ENCODE data around the gene ZNF316.
"Not testable (repeated sequence)": the region's sequence is repeated elsewhere in the genome, so short reads cannot be mapped to it uniquely, and the experiment has no call there.

Gene ZNF316

DNA sequence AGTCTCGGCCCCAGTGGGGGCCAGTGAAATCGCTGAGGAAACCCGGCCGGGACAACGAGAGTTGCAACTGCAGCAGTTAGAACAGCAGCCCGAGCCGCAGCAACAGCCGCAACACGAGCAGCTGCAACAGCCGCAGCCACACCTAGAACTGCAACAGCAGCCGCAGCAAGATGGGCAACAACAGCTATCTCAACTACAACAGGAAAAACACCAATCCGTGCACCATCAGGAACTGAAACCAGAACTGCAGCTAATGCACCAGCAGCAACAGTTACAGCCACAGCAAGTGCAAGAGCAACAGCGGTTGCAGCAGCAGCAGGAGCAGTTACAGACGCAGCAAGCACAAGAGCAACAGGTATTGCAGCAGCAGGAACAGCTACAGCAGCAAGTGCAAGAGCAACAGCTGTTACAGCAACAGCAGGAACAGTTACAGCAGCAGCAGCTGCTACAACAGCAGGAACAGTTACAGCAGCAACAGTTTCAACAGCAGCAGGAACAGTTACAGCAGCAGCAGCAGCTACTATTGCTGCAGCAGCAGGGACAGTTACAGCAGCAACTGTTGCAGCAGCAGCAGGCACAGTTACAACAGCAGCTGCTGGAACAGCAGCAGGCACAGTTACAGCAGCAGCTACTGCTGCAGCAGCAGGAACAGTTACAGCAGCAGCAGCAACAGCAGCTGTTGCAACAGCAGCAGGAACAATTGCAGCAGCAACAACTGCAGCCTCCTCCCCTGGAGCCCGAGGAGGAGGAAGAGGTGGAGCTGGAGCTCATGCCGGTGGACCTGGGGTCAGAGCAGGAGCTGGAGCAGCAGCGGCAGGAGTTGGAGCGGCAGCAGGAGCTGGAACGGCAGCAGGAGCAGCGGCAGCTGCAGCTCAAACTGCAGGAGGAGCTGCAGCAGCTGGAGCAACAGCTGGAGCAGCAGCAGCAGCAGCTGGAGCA is 15.7 kb upstream of the ZNF316 start:
- DNase-seq (ENCODE audit: low spot score) = no peak

- DNase-seq (ENCODE audit: low spot score) = no peak
Observed at GRCh38 chr7:6622134-6622710, 14.9 kb upstream of the ZNF316 start.

- DNase-seq (ENCODE audit: low spot score) = no peak
Observed at GRCh38 chr7:6623589-6624245, 13.4 kb upstream of the ZNF316 start.

DNA sequence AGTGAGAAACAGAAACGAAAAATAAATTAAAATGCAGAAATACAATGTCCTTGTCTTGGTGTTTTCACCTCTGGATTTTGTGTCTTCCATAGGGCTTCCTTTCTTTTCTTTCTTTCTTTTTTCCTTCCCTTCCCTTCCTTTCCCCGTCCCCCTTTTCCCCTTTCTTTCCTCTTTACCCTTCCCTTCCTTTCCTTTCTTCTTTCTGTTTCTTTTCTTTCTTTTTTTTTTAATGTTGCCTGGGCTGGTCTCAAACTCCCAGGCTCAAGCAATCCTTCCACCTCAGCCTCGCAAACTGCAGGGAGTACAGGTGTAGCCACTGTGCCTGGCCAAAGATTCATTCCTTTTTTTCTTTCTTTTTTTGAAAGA is 12.9 kb upstream of the ZNF316 start:
- DNase-seq (ENCODE audit: low spot score) = no peak

- no peak for DNase-seq (ENCODE audit: low spot score)
Observed at GRCh38 chr7:6628045-6628444, 9.1 kb upstream of the ZNF316 start.

DNA sequence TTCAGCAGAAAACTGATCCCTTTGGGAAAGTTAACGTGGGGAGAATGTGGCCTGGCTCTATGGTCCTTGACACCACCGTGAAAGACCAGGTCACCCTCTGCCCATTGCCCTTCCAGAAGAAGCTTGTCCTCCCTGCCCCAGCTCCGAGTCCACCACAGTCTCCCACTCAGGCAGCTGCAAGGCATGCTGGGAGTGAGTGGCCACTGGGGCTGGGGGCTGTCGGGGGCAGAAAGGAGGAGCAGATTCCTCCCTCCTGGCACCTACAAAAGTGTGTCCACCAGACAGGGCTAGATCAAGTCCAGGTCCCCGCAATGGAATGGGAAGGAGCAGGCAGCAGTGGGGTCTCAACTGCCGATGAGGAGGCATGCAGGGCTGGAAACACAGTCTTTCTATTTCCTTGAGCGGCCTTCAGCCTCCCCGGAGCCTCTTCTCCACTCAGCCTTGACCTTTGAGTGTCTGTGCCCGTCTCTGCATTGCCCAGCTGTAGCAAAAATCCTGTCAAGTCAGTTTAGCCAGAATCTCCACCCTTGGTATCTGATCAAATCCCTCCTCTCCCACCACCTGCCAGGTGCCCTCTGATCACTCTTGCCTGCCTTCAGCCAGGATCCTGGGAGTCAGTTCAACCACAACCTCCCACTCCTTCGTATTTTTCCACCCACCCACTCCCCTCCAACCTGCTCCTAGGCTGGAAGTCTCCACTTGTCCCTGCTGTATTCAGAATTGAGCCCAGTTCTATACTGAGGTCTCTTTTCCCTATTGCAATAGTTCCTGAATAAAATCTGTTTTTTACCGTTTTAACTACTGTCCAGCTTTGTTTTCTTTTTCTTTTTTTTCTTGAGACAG is 6.9 kb upstream of the ZNF316 start:
- no peak for DNase-seq (ENCODE audit: low spot score)

DNA sequence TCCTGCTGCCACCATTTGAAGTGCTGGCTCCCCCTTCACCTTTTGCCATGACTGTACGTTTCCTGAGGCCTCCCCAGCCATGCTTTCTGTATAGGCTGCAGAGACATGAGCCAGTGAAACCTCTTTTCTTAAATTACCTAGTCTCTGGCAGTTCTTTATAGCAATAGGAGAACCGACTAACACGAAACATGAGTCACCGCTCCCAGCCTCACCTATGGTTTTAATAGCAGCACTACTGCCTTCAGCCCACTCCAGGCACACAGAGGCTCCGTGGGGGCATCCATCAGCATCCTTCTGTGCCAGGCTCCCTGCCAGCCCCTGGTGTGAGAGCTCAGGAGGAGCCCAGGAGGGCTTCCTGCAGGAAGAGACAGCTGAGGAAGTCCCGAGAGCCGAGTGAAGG is 5.5 kb upstream of the ZNF316 start:
- no peak for DNase-seq (ENCODE audit: low spot score)

- no peak for DNase-seq (ENCODE audit: low spot score)
Observed at GRCh38 chr7:6634021-6634420, 3.1 kb upstream of the ZNF316 start.

DNA sequence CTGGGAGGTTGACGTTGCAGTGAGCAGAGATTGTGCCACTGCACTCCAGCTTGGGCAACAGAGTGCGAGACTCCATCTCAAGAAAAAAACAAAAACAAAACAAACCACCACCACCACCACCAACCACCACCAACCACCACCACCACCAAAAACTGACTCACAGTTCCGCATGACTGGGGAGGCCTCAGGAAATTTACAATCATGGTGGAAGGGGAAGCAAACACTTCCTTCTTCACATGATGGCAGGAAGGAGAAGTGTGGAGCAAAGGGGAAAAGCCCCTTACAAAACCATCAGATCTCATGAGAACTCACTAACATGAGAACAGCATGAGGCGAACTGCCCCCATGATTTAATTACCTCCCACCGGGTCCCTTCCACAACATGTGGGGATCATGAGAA is 2.1 kb upstream of the ZNF316 start:
- not testable (repeated sequence) for DNase-seq (ENCODE audit: low spot score)

DNA sequence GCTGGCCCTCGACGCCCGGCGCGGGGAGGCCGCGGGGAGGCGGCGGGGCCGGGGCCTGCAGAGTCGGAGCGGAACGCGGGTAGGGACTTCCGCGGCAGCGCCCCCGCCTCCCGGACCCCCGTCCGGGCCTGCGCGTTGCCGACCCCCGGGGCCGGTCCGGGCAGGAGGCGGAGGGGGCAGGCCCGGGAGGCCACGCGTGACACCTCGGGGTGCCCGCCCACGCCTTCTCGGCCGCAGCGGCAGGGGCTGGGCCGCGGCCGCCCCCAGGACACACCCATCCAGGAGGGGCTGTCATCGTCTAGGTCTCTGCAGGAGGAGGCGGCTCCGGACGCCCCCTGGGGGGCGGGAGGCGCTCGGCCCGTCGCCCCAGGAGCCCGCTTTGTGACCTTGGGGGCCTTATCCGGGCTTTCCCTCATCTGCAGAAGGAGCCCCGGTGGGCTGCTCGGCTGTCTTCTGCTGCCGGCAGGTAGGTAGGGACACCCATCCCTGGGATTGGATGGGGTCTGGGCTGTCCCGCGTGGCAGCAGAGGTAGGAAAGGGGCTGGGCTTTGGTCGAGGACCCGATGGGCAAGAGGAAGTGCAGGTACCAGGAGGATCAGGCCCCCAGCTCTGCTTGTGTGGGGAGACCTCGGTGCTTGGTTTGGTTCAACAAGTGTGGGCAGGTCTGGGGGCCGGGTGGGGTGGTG is 569 bp downstream of the ZNF316 start:
- peak; percentile 70 for DNase-seq (ENCODE audit: low spot score)

GRCh38 chr7:6639032-6639431 is 1.9 kb downstream of the ZNF316 start:
- DNase-seq (ENCODE audit: low spot score) = no peak

GRCh38 chr7:6639627-6640026 is 2.5 kb downstream of the ZNF316 start:
- DNase-seq (ENCODE audit: low spot score) = no peak

DNA sequence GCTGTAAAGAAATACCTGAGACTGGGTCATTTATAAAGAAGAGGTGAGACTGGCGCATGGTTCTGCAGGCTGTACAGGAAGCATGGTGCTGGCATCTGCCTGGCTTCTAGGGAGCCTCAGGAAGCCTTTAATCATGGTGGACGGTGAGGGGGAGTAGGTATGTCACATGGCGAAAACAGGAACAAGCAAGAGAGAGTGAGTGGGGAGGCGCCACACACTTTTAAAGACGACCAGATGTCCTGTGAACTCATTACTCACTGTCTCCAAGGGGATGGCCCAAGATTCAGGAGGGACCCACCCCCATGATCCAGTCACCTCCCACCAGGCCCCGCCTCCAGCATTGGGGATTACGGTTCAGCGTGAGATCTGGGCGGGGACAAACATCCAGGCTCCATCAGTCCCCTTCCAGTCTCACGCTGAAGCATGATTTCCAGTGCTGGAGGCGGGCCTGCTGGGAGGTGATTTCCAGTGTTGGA is 3.2 kb downstream of the ZNF316 start:
- DNase-seq (ENCODE audit: low spot score) = no peak

DNA sequence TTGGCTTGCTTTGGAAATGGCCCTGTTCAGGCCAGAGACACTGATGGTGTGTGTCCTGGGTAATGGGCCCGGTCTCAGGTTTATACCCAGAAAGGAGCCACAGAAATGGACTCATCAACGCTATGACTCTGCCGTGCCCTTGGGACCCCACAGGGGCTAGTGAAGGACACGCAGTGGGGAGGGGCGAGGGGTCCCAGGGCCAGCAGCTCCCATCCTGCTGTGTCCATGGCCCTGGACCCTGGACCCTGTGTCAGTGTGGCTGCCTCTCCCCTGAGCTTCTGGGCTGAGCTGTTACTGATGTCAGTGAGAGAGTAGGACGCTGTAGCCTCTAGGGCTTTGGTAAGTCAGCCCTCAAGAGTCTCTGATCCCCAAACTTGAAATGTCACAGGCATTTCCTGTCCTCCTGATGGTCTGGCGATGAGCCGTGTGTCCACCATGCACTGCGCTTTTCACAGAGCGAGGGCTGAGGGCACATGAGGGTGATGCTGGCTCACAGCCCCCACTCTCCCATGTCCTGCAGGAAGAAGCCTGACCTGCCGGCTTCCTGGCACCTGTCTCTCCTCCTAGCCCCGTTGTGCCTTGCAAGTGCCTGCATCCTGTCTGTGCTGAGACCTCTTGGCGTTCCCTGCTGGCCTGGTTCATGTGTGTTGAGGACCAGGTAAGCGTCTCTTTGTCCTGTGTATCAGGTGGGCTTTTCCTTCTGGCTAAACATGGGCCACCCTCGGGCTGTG is 4.4 kb downstream of the ZNF316 start:
- no peak for DNase-seq (ENCODE audit: low spot score)

GRCh38 chr7:6642239-6642839 is 5.2 kb downstream of the ZNF316 start:
- no peak for DNase-seq (ENCODE audit: low spot score)

DNA sequence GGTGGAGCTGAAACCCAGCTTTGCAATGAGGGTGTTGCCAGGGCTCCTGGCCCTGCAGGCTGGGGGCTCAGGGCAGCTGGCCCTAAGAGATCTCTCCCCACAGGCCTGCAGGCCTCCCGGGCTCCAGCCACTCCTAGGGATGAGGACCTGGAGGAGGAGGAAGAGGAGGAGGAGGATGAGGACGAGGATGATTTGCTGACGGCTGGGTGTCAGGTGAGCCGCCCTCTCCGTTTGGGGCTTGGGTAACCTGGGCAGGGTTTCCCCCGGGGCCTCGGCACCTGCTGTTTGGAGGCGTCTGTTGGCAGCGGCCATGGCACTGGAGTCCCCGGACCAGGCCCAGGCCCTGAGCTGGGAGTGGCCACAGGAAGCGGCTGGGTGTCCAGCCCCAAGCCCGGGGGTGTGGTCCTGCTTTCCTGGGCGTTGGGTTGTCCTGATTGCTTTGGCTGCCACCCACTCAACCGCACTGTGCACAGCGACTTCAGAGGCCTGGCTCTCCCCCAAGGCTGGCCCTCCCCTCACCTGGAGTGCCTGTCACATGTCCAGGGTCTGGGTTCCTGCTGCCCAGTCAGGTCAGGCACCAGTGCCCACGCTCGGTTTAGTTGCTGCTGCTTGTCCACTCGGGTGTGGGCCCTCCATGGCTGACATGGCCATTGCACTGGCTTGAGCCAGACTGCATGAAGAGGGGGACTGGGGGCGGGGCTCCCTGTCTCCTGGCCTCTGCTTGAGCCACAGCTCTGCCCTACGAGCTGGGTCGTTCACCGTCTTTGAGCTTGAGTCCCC is 5.9 kb downstream of the ZNF316 start:
- no peak for DNase-seq (ENCODE audit: low spot score)

DNA sequence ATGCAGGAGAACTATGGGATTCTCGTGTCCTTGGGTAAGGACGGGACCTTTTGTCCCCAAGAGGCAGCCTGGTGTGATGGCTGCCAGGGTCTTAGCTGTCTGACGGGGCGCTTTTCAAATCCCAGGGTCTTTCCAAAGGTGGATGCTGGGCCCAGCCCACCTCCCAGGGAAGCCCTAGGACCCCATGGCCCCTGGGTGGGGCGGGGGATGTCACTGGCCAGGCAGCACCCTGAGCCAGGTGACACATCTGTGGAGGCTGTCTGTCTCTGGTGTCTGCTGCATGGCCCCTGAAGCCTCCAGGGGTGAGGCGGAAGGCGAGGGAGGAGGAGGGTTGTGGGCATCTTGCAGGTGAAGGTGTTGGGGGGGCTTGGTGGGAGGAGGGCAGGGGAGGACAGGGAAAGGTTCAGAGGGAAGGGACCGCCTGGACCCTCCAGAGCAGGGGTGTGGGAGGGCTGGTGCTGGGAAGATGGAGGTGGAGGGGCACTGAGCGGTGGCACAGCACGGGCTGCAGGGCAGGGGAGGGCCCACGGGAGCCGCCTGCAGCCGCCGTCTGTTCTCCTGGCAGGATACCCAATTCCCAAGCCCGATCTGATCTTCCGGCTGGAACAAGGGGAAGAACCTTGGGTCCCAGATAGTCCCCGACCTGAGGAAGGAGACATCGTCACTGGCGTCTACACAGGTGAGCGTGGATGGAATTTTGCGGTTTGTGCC is 7.0 kb downstream of the ZNF316 start:
- no peak for DNase-seq (ENCODE audit: low spot score)

- DNase-seq (ENCODE audit: low spot score) = no peak
Observed at GRCh38 chr7:6644728-6645127, 7.6 kb downstream of the ZNF316 start.

DNA sequence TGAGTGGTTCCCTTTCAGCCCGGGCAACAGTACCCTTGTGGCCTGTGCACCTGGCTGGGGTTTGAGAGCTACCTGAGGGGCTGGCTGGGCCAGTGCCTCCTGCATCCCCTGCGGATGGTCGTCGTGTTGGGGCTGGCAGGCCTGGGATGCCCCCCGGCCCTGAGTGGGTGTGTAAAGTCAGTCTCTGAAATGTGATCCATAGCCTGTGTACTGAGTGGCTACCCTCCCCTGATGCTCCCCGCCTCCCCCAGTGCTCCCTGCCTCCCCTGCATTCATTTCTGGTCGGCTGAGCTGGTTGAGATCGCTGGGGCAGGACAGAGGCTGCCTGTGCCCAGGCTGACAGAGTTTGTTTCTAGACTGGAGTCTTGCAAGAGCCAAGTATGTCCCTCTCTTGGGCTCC is 9.3 kb downstream of the ZNF316 start:
- DNase-seq (ENCODE audit: low spot score) = no peak
